Measurements from ENCODE around the gene JARID2. TPM values are rescaled to one million over a fixed set of nuclear protein-coding genes. Genes with fewer than 3 reads are reported as not detected.
A peak's percentile ranks its signal among the peaks of the same experiment; 100 is the strongest.

The JARID2 gene
- polyA plus RNA-seq, 1 experiment = 9.7 TPM

GRCh38 chr6:15326067-15326614, 80.3 kb downstream of the JARID2 start:
- ChIA-PET CTCF (no interaction called here), POLR2A (no interaction called here)
- no peak for TF ChIP-seq CTCF (IDR thresholded peaks at IDR 0.05; ENCODE audit: low read depth, low read length)
- Histone ChIP-seq H3K9me3 (ENCODE audit: control insufficient read depth, insufficient read depth, low read length) (no peaks in the 10 kb centered on the region), H3K27ac (ENCODE audit: low read depth, low read length) (no peak overlapping the region), H3K27me3 (ENCODE audit: control insufficient read depth, insufficient read depth, low read length) (no peaks in the 10 kb centered on the region), H3K4me3 (ENCODE audit: low read depth, low read length) (no peak overlapping the region)
- no peak for DNase-seq (ENCODE audit: low read depth, low spot score)

GRCh38 chr6:15327271-15327670, 81.4 kb downstream of the JARID2 start:
- H3K9me3 ChIP-seq (ENCODE audit: control insufficient read depth, insufficient read depth, low read length) = no peaks in the 10 kb centered on the region
- H3K27ac ChIP-seq (ENCODE audit: low read depth, low read length) = no peak overlapping the region
- no peaks in the 10 kb centered on the region for H3K27me3 ChIP-seq (ENCODE audit: control insufficient read depth, insufficient read depth, low read length)
- DNase-seq (ENCODE audit: low read depth, low spot score) = no peak
- TF ChIP-seq CTCF (IDR thresholded peaks at IDR 0.05; ENCODE audit: low read depth, low read length) = peak; percentile 14; the same call in 1 of the 2 replicates
- ChIA-PET POLR2A (no interaction called here), CTCF (interaction anchor here (0.6 kb wide), 1 partner anchor 50 kb away, joined by 4 read pairs; no protein-coding TSS in a partner anchor)
- no peak overlapping the region for H3K4me3 ChIP-seq (ENCODE audit: low read depth, low read length)

GRCh38 chr6:15329197-15329671, 83.4 kb downstream of the JARID2 start:
- POLR2A ChIA-PET = no interaction called here
- DNase-seq (ENCODE audit: low read depth, low spot score) = peak; percentile 77
- H3K4me3 ChIP-seq (ENCODE audit: low read depth, low read length) = no peak overlapping the region
- CTCF ChIA-PET = no interaction called here
- H3K27ac ChIP-seq (ENCODE audit: low read depth, low read length) = peak overlapping the region; percentile 21
- no peaks in the 10 kb centered on the region for H3K9me3 ChIP-seq (ENCODE audit: control insufficient read depth, insufficient read depth, low read length)
- no peaks in the 10 kb centered on the region for H3K27me3 ChIP-seq (ENCODE audit: control insufficient read depth, insufficient read depth, low read length)
- TF ChIP-seq CTCF (IDR thresholded peaks at IDR 0.05; ENCODE audit: low read depth, low read length) = no peak

- CTCF ChIA-PET = interaction anchor here (0.6 kb wide), 1 partner anchor 472 kb away, joined by 3 read pairs; no protein-coding TSS in a partner anchor
- H3K27ac ChIP-seq (ENCODE audit: low read depth, low read length) = no peak overlapping the region
- DNase-seq (ENCODE audit: low read depth, low spot score) = no peak
- POLR2A ChIA-PET = no interaction called here
- no peaks in the 10 kb centered on the region for H3K27me3 ChIP-seq (ENCODE audit: control insufficient read depth, insufficient read depth, low read length)
- TF ChIP-seq CTCF (IDR thresholded peaks at IDR 0.05; ENCODE audit: low read depth, low read length) = no peak
- H3K9me3 ChIP-seq (ENCODE audit: control insufficient read depth, insufficient read depth, low read length) = no peaks in the 10 kb centered on the region
- no peak overlapping the region for H3K4me3 ChIP-seq (ENCODE audit: low read depth, low read length)
Observed at GRCh38 chr6:15330174-15330944, 84.5 kb downstream of the JARID2 start.

GRCh38 chr6:15331143-15331542, 85.3 kb downstream of the JARID2 start:
- no peaks in the 10 kb centered on the region for H3K27me3 ChIP-seq (ENCODE audit: control insufficient read depth, insufficient read depth, low read length)
- H3K27ac ChIP-seq (ENCODE audit: low read depth, low read length) = no peak overlapping the region
- TF ChIP-seq CTCF (IDR thresholded peaks at IDR 0.05; ENCODE audit: low read depth, low read length) = no peak
- POLR2A ChIA-PET = no interaction called here
- no peaks in the 10 kb centered on the region for H3K9me3 ChIP-seq (ENCODE audit: control insufficient read depth, insufficient read depth, low read length)
- H3K4me3 ChIP-seq (ENCODE audit: low read depth, low read length) = no peak overlapping the region
- CTCF ChIA-PET = no interaction called here
- no peak for DNase-seq (ENCODE audit: low read depth, low spot score)
